NCI-H524 treated with DMSO at 0.1 percent for 48 hours (cell line): ENCODE results near the gene TTC24.
"Not testable (repeated sequence)": the region's sequence is repeated elsewhere in the genome, so short reads cannot be mapped to it uniquely, and the experiment has no call there.

Experiments
- DNase-seq: peaks from one replicate; lab custom pipeline; 2025; lab: John Stamatoyannopoulos, UW

TTC24 gene

DNA sequence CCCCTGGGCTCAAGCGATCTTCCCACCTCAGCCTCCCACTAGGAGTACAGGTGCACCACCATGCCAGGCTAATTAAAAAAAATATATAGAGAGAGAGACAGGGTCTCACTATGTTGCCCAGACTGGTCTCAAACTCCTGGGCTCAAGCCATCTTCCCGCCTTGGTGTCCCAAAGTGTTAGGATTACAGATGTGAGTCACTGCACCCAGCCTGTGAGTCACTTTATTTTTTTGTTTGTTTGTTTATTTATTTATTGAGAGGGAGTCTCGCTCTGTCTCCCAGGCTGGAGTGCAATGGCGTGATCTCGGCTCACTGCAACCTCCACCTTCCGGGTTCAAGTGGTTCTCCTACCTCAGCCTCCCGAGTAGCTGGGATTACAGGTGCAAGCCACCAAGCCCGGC lies 8.4 kb downstream of the TTC24 start:
- not testable (repeated sequence) for DNase-seq

DNA sequence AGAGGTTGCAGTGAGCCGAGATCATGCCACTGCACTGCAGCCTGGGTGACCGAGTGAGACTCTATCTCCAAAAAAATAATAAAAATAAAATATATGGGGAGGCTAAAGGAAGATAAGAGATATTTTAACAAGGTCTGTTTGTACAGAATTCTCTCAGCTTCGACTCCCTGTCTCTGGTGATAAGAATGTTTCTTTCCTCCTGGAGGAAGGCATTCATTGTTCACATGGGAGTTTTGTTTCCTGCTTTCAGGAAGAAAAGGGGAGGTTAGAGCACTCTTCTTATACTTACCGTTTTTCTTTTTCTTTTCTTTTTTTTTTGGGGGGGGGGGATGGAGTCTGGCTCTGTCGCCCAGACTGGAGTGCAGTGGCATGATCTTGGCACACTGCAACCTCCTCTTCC lies 10.0 kb downstream of the TTC24 start:
- no peak for DNase-seq

DNA sequence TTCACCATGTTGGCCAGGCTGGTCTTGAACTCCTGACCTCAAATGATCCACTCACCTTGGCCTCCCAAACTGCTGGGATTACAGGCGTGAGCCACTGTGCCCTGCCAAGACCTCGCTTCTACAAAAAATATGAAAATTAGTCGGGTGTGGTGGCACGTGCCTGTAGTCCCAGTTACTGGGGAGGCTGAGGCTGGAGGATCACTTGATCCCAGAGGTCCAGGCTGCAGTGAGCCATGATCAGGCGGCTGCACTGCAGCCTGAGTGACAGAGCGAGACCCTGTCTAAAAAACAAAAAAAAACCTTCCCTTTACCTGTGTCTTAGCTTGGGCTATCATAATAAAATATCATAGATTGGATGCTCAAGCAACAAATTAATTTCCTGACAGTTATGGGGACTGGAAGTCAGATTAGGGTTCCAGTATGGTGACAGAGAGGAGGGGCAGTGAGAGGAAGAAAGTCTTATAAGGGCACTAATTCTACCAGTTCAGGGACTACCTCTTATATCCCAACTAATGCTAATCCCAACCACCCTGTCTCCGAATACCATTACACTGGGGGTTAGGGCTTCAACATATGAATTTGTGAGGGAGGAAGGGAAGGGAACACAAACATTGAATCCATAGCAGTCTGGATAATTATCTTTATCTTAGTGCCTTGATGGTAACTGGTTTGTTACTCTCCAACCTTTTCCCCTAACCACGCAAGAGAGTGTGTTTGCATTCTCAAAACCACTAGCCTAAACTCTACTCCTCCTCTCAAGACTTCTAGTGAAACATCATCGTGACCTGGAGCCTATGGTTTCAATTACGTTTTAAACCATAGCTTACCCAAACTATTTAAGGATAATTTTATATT lies 11.0 kb downstream of the TTC24 start:
- no peak for DNase-seq

DNA sequence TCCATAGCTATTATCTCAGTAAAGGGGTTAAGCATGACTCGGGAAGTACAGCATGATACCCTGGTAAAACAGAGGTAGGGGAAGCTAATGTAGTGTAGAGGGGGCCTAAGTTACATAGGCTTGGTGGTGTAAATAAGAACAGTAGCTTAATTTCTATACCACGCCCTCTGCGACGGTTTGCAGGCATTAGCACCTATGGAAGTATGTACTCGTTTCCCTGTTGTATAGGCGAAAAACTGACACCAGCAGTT lies 11.6 kb downstream of the TTC24 start:
- no peak for DNase-seq

DNA sequence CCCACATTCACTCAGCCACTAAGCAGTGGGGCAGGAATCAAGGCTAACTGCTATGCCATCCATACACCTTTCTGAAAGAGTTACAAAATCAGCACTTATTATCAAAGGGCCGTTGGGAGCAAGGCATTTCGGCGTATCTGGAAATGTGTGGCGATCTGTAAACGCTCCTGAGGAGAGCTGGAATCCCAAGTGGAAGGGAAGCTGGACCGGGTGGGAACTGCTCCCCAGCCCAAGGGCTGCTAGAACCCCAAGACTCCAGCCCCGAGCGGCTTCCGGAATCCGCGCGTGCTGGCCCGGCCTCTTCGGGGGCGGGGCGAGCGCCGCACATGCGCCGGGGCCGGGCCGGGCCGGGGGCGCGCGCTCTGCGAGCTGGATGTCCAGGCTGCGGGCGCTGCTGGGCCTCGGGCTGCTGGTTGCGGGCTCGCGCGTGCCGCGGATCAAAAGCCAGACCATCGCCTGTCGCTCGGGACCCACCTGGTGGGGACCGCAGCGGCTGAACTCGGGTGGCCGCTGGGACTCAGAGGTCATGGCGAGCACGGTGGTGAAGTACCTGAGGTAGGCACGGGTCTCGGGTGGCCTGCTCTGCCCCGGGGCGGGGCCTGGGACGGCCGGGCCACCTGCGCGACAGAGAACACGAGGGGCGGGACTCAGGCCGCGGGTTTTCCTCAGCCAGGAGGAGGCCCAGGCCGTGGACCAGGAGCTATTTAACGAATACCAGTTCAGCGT lies 12.1 kb downstream of the TTC24 start, which contains the start of gene NAXE:
TSS of gene NAXE (plus strand) at position 345 of the 726 bp plus-strand sequence. CDS start at position 374, 29 bp downstream.
- no peak for DNase-seq

DNA sequence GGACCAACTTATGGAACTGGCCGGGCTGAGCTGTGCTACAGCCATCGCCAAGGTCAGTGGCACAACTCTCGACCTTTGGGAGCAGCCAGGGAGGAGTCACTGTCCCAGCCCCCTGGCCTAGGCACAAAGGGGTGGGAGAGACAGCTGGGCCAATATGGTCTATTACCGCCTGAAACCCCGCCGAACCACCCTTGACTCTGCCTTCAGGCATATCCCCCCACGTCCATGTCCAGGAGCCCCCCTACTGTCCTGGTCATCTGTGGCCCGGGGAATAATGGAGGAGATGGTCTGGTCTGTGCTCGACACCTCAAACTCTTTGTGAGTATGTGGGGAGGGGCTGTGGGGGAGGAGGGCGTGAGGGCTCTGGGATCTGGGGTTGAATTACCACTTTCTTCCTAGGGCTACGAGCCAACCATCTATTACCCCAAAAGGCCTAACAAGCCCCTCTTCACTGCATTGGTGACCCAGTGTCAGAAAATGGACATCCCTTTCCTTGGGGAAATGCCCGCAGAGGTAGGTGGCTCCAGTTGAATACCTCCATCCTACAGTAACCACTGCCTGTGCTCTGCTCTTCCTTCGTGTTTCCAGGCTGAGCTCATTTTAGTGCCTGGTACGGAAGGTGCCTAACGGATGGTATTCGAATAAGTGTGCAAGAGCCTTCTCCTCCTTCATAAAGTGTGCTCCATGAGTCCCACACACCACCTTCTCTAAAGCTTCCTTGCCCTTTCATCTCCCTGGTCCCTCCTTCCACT lies 12.8 kb downstream of the TTC24 start:
- no peak for DNase-seq

DNA sequence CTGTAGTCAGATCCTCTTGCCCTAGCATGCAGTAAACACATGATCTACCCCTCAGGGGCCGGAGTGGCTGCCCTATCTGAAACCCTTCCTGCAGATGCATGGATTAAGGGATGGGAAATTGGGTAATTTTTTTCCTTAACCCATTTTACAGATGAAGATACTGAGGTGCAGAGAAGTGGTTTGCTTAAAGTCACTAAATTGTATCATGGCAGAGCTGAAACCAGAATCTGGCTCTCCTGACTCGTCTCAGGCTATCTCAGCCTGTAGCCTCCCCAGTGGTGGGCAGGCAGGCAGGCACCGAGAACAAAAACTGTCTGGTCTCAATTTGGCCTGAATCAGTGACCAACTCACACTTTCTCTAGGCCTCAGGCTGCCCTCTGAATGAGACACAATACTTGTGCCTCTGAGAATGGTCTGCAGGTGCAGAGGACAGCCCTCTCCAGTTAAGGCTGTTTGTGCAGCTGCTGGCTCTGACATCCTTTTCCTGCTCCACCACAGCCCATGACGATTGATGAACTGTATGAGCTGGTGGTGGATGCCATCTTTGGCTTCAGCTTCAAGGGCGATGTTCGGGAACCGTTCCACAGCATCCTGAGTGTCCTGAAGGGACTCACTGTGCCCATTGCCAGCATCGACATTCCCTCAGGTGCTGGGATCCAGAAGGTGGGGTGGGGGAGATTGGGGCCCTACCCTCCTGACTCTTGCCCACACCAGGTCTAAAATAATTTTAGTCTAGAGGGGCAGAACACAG lies 13.6 kb downstream of the TTC24 start:
- DNase-seq: no peak

DNA sequence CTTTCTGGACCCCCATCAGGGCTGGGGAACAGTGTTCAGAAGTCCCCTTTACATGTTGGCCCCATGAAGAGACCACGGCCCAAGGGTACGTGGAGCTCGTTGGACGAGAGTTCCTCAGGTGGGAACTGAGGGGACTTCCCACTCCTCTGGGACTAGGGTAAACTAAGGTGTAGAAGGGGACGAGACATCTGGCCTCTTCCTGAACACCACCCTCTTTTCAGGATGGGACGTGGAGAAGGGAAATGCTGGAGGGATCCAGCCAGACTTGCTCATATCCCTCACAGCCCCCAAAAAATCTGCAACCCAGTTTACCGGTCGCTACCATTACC lies 14.1 kb downstream of the TTC24 start:
- DNase-seq: no peak

DNA sequence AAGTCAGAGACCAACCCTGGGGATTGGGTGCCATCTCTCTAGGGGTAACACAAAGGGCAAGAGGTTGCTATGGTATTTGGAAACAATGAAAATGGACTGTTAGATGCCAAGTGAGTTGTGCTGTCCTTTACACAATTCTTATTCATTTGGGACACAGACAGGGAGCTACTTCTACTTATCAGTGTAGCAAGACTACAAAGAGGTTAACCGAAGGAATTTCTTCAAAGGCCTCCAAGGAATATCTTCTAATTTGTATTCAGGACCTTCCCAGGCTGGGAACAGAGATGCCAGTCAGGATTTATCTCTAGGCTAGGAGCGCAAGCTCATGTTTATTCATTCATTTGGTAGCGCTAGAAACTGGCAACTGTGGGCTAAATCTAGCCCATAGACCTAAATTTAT lies 14.7 kb downstream of the TTC24 start:
- no peak for DNase-seq

DNA sequence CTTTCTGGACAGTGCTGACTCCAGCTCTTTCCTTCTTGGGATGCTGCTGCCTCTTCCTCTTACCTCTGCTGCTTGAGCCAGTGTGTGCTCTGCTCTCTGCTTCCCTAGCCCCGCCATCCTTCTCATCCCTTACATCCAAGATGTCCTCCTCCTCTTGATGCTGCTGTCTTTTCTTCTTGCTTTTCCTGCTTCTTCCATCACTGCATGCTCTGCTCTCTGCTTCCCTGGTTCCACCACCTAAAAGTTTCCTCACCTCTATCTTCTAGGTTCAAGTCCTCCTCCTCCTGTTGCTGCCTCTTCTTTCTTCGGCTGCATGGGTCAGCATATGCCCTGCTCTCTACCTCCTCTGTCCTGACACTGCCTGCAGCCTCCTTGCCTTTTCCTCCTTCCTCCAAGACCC lies 15.5 kb downstream of the TTC24 start:
- DNase-seq: no peak

DNA sequence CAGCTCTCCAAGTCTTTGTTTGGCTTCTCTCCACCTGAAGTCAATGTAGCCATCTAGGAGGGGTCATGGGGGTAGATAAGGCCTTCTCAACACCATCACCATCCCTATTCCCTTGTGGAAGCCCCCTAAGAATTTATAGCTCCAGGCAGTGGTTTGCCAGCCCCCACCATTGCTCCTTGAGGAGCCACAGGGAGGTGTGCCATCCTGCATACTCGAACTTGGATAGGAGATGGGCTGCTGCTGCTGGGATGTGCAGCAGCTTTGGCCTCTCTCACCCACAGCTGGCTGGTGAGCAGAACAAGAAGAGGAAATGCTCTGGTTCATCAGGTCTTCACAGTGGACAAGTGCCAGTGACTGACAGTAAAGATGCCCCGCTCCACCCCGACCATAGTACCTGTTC lies 16.9 kb downstream of the TTC24 start:
- no peak for DNase-seq

DNA sequence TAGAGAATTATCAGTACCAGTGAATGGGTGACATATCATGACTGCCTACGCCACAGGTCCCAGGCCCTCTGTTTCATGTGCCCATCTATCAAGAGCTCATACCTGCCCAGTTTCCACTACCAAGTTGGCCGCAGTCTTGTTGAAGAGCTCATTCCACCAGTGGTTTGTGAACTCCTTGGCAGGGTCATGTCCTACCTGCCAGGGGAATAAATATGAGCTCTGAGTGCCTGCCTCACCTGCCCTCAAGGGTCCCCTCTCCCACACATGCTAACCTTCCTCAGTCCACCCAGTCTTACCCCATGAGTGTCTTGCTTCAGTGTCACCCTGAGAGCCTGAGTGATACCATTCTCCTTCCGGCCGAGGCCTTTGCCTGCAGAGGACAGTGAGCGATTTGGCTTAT lies 18.6 kb downstream of the TTC24 start:
- no peak for DNase-seq

DNA sequence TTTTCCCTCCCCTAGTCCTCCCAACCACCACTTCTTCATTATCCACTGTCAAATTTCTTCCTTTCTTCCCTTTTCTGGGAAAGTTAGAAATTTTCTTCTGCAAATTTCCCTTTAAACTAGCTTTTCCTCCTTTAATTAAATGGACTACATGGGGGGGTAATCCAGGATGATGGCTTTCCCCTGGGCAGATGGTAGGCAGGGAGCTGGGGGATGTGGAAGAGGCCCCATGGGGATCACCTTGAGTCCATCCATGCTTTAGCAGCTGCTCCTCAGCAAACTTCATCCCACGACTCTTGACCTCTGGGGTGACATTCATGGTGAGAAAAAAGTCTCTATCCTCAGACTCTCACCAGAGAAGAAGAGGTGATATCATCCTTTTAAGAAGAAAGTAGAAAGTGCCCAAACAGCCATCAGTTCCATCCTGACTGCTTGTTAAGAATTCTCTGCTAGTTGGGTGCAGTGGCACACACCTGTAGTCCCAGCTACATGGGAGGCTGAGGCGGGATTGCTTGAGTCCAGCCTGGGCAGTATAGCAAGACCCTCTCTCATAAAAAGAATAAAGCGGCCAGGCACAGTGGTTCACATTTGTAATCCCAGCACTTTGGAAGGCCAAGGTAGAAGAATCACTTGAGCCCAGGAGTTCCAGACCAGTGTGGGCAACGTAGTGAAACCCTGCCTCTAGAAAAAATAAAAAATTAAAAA lies 19.4 kb downstream of the TTC24 start:
- DNase-seq: no peak

DNA sequence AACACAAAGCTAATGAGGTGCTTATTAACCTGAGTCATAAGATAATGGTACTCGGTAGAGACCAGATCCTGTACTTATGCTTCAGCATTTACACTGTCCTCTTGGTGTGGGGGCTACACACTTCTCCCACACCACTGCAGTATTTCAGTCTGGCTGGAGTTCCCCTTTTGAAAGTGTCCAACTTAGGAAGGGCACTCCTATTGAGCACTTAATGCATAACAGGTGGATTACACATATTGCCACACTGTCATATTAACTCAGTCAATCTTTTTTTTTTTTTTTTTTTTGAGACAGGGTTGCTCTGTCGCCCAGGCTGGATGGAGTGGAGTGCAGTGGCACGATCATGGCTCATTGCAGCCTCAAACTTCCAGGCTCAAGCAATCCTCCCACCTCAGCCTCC lies 20.3 kb downstream of the TTC24 start:
- DNase-seq: no peak

DNA sequence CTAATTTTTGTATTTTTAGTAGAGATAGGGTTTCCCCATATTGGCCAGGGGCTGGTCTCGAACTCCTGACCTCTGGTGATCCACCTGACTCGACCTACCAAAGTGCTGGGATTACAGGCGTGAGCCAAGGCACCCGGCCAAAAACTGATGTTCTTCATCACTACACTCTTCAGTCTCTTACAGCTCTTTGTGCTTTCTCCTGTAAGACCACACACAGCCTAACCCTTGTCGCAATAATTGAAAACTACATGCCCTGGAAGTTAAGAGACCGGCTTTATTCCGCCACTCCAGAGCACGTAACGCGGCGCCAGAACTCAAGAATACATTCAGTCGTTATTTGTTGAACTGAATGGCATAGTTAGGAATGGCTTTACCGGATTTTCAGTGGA lies 21.2 kb downstream of the TTC24 start:
- no peak for DNase-seq

DNA sequence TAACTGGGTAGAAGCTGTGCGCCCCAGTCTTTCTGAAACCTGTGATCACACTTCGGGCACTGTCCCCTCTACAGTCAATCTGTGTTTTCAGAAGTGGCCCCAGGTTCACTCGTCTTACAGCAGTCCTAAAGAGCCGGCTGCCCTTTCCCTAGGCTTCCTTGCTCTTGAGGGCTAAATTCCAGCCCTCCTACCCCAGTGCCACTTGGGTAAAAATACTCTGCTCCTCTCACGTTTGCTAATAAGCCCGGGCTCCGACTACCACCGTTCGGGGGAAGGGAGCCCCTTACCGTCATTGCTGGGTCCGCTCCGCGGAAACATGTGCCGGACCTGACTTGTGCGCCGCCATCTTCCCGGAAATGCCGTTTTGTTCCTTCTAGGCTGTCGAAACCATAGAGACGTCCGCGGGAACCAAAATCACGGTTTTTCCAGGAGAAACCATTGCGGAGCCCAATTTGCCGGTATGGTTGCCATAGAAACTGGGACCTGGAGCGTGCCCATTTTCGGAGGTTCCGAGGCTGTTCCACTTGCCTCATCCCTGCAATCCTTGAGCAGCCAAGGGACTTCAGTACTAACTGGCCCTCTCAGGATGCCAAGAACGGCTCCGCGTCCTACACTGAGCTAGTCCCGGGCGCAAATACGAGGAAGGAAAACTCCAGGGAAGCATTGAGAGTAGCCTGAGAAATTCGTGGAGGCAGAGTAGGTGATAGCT lies 21.8 kb downstream of the TTC24 start, which contains the start of gene GPATCH4:
TSS of gene GPATCH4 (minus strand) at position 358 of the 709 bp plus-strand sequence.
- DNase-seq: peak; percentile 57

DNA sequence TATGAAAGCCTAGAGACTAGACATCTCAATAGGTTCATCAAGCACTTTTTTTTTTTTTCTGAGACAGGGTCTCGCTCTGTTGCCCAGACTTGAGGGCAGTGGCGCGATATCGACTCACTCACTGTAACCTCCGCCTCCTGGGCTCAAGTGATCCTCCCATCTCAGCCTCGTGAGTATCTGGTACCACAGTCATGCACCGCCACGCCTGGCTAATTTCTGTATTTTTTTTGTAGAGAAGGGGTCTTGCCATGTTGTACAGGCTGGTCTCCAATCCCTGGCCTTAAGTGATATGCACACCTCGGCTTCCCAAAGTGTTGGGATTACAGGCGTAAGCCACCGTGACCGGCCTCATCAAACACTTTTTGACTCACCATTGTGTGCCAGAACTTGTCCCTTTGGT lies 22.4 kb downstream of the TTC24 start:
- DNase-seq: no peak

DNA sequence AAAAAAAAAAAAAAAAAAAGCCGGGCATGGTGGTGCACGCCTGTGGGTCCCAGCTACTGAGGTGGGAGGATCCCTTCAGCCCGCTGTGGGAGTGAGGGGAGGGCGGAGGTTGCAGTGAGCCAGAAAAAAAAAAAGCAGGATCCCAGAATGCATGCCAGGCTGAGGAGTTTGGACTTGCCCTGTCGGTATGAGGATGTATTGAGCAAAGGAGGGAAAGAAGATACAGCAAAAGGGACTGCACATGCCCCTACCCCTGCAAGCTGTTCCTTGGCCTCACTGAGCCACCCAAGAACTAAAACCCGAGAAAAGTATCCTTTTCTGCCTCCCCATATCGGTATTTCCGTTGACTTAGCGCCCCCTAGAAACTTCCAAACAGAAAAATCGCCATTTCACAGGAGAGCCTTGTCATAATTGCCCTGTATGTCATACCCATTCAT lies 23.1 kb downstream of the TTC24 start:
- DNase-seq: no peak

DNA sequence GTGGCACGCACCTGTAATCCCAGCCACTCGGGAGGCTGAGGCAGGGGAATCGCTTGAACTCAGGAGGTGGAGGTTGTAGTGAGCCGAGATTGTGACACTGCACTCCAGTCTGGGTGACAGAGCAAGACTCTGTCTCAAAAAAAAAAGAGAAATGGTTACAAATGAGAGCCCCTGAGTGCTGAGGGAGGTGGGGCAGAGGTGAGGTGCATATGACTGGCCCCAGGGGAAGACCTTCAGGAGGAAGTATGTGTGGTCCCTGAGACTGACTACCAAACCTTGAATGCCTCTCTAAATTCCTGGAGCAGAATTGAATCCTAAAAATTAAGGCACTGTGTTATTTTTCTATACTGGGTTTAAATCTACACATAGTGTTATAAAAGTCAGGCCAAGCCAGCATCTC lies 27.8 kb downstream of the TTC24 start:
- not testable (repeated sequence) for DNase-seq

DNA sequence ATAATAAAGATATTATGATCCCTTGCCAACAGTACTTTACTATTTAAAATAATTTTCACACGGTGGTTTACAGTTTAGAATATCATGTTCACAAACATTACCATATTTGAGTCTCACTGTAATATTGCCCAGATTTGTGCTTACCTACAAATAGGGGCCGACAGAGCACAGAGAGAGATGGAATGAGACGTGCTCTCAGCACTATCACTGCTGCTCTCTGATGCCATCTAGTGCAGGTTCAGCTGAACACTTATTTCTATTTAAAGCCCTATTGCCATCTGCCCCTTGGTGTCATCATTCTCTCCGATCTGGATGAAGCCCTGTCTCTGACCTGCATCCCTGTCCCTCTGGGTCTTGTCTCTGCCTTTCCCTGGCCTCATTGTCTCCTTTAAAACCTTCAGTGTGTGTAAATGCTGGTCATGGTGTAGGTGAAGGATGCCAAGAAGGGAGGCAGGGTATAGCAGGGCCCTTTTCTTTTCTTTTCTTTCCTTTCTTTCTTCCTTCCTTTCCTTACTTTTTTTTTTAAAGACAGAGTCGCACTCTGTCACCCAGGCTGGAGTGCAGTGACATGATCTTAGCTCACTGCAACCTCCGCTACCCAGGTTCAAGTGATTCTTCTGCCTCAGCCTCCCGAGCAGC lies 28.6 kb downstream of the TTC24 start:
- peak; percentile 68 for DNase-seq
